Brain pericyte (primary cell): ENCODE data around the gene EGFLAM.

ENCODE experiments used
- DNase-seq: peaks from one replicate; pipeline ENCODE4 v3.0.0-alpha.2; 2012; ENCODE audit warnings: low read depth, low spot score

EGFLAM gene

GRCh38 chr5:38469707-38470267, 211.4 kb downstream of the EGFLAM start:
- DNase-seq = no peak

- no peak for DNase-seq
These were observed 213.3 kb downstream of the EGFLAM start for GRCh38 chr5:38471709-38472108.

DNA sequence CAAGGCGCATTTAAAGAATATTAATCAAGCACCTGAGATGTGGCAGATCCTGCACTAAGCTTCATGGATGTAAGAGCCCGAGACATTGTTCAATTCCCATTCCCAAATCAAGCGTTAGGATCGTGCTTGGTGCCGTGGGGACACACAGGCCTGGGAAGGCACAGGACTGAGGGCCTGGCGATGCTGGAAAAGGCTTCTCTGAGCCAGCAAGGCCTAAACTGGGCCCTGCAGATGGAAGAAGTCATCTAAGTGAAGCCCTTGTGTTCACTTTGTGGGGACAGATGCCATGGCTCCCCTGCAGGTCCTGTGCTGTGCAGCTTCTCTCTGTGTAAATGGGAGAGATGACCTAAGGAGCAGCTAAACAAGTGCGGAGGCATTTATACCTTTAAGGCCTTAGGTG, 214.2 kb downstream of the EGFLAM start:
- DNase-seq = no peak

DNA sequence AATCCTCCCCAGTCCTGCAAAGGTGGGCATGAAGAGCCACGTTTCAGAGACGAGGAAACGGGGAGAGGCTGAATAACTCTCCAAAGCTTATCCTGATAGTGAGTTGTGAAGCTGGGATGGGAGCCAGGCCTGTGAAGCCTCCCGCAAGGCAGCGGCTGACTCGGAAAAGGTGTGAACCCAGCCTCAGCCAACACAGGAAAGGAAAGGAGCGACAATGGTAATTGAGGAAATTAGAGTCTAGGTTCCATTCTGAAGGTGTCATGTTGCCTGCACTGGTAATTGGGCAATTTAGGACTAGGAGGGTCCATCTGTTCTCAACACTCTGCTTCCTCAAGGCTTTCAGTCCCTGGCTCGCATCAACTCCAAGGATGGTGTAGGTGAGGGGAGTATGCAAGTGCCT, 214.6 kb downstream of the EGFLAM start:
- no peak for DNase-seq

- DNase-seq = no peak
These were observed 219.8 kb downstream of the EGFLAM start for GRCh38 chr5:38478166-38478565.

GRCh38 chr5:38478878-38479277, 220.5 kb downstream of the EGFLAM start:
- no peak for DNase-seq

- DNase-seq = no peak
These were observed 221.1 kb downstream of the EGFLAM start for GRCh38 chr5:38479315-38479904.

- no peak for DNase-seq
These were observed 225.5 kb downstream of the EGFLAM start for GRCh38 chr5:38483805-38484398.

DNA sequence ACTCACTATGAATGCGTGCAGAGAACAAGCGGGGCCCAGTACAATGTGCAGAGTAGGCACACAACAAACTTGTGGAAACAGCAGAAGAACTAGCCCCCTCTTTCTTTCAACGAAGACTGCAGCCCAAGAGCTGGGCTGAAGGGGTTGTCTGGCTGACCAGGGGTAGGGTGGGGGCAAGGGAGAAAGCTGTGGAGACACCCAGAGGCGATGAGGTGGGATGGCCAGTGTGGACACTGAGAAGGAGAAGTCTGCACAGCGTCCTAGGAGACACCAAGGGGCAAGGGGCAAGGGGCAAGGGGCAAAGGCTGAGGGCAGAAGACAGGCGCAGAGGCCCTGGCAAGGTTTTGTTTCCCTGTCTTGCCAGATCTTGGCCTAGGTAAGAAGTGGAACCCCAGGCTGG, 235.8 kb downstream of the EGFLAM start:
- DNase-seq = no peak

DNA sequence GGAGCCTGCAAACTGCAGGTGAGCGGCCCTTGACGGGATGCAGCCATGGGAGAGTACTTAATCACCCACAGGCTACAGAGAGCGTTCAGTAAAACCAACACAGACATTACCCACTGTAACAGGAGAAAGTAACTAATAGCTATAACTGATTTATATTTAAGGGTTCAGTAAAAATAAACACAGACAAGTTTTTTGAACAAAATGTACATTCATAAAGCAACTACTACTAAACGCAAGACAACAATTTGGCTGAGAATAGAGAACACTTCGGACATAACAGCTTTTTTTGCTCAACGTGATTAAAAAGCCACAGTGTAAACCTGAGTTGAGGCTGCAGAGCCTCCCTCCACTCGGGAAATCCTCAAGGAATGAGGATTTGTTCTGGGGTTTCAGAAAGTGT, 236.4 kb downstream of the EGFLAM start:
- DNase-seq = no peak

DNA sequence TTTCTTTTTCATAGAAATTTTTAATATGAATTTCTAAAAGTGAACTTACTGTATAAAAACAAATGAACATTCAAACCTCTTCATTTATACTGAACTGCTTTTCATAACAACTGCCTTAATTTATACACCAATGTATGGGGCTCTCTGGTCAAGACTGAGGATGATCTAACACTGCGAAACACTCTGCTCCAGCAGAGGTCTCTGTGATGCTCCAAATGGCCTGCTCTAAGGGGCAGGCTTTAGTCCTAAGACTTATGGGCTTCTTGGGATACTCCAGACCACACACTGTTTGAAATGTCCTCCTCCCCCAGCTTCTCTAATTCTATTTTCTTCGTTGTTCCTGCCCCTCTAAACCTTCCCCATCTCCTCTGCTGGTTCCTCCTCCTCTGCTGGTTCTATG, 239.6 kb downstream of the EGFLAM start:
- DNase-seq = no peak

DNA sequence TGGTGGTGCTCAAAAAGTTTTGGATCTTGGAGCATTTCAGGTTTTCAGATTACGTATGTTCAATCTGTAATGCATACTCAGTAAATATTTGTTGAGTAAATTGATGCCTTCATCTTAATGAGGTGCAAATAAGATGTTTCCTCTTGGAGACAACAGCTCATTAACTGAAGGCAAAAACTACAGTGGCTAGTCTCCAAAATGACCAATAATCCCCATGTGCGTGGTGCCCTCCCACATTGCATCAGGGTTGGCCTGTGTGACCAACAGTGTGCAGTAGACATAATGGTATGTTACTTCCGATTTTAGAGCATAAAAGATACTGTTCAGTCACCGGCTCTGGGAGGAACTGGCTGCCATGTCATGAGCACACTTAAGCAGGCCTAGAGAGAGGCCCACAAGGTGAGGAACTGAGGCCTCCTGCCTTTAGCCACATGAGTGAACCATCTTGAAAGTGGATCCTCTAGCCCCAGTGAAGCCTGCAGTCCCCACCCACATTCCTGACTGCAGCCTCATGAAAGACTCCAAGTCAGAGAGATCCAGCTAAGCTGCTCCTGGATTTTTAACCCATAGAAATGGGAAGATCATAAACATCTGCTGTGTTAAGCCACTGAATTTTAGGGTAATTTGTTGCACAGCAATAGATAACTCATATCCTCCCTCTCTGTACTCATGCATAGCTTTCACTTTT, 242.4 kb downstream of the EGFLAM start:
- no peak for DNase-seq

DNA sequence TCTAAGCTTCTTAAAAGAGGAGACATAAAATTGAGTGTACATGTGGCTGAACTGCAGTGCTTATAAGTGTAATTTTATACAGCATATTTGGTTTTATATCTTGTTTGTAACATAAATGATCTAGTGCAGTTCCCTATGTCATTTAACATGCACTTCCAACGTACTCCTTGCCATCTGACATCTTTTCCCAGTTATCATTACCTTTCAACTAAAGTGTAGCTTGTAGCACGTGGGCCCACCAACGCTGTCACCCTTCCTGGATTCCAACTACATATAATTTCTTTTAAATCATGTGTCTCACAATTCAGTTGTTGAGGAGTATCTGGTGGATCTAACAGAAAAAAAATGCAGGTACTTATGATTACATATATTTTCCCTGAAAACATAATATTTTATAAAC, 247.9 kb downstream of the EGFLAM start:
- no peak for DNase-seq

GRCh38 chr5:38509185-38509584, 250.8 kb downstream of the EGFLAM start:
- no peak for DNase-seq
